ENCODE data around the gene RHO.

The RHO gene

DNA sequence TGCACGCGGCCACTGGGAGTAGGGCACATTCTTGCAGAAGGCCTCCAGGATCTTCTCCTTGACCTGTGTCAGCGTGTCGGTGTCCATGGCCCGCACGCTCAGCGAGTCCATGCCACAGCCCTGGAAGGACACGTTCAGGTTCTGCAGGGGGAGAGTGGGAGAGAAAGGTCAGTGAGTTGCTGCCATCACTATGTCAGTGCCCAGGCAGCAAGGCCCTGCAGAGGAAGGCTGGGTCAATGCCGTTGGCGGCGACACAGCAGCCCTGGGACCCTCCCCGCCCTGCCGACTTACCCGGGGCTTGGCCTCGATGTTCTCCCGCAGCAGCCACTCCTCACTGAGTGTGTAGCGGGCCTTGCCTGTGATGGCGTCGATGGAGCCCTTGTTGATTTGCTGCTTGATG is 34.4 kb downstream of the RHO start:
- no peak for DNase-seq

DNA sequence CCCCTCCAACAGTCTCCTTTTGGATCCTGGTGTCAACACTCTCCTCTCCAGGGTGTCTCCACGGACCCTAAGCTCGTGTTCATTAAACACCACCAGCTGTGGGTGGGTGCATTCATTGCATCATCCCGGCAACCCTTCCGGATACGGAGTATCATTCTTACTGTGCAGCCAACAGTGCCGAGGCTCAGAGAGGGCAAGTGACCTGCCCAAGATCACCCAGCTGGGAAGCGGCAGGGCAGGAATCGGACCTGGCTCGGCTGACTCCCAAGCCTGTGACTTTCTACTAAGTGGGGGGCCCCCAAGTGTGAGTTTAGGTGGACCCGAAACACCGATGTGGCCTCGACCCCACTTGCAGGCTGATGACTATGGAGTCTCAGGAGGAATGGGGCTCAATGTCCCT is 34.9 kb downstream of the RHO start:
- no peak for DNase-seq

DNA sequence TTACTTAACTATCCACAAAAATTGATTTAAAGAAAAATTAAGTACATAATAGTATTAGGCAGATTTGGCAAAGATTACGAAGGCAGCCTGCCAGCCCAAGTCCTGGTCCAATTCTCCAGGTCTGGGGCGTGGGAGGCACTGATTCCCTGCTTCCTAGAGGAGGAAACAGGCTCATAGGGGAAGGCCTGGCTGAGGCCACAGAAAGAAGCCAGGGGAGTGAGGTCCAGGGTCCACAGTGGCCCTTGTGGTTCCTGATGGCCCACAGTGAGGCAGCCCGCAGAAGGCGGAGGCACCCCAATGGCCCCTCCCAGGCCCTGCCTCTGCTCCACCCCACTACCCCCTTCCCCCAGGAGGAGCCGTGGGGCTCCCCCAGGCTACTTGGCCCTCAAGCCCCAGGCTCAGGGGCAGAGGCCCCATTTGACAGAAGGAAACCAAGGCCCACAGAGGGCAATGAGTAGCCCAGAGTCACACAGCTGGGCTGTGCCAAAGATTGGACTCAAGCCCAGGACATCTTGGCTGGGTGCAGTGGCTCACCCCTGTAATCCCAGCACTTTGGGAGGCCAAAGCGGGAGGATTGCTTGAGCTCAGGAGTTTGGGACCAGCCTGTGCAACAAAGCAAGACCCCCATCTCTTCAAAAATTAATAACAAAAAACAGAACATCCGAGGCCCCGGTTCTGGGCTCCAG is 35.6 kb downstream of the RHO start:
- DNase-seq, result no peak

DNA sequence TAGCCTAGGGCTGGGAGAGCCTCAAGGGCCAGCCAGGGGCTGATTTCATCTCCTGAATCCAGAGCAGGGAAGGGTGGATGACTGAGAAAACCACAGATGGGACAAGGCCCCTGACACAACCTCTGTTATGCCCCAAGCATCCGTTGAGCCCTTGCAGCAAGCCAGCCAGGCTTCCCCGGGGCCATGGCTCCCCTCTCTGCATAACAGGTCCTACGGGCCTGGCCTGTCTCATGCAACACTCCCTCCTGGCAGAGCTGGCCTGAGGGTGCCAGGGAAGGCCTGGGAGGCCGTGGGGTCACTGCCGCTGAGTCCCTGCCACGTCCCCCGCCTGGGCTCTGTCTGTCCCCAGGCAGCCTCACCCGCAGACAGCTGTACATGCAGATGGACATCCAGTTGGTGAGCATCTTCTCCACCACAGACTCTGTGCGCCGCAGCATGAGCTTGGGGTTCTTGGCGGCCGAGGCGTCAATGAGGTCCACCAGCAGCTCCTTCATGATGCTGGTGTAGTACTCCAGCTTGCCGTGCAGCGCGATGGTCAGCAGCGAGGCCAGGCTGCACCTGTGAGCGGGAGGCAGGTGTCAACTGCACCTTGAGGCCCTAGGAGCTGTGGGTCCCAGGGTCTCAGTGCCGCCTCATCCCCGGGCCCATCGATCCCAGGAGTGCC is 36.7 kb downstream of the RHO start:
- DNase-seq, result no peak

- DNase-seq, result no peak
These were observed 37.5 kb downstream of the RHO start for GRCh38 chr3:129565902-129566301.

GRCh38 chr3:129567176-129567705 is 38.8 kb downstream of the RHO start:
- DNase-seq, result peak; percentile 33

- no peak for DNase-seq
These were observed 39.5 kb downstream of the RHO start for GRCh38 chr3:129567939-129568338.

DNA sequence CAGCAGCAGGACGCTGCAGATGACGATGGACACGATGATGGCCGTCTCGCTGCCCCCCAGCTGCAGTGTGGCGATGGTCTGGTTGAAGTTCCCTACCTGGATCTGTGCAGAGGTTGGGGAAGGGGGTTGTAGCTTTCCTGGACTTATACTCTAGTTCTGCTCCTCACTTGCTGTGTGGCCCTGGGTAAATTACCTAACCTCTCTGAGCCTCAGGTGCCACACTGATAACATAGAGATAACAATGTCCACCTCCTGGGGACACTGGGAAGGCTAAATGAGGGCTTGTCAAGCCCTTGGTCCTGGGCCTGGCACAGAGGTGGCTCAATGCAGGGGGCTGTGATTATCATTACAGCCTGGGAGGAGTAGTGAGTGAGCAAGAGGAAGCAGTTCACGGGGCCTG is 41.4 kb downstream of the RHO start:
- DNase-seq, result no peak

GRCh38 chr3:129571605-129572547 is 43.4 kb downstream of the RHO start:
- DNase-seq, result no peak

GRCh38 chr3:129572603-129573002 is 44.2 kb downstream of the RHO start:
- no peak for DNase-seq

GRCh38 chr3:129573493-129573892 is 45.1 kb downstream of the RHO start:
- DNase-seq, result no peak

GRCh38 chr3:129574206-129574605 is 45.8 kb downstream of the RHO start:
- no peak for DNase-seq

- no peak for DNase-seq
These were observed 47.0 kb downstream of the RHO start for GRCh38 chr3:129575233-129575996.

DNA sequence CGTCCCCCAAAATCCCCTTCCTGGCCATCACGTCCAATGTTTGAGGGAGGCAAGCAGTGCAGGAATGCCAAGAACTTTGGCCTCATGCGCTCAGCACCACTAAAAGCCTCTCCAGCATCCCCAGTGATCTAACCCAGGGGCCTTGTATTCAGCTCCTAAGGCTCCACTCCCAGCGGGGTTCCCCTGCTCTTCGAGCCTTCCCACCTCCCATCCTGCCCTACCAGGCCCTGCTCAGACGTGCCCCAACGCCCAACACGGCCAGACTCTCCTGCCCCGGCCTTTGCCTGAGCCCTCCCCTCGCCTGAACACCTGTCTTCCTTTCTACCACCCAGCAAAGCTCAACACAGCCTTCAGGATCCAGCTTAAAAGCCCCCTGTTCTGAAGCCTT is 47.6 kb downstream of the RHO start:
- DNase-seq, result no peak

DNA sequence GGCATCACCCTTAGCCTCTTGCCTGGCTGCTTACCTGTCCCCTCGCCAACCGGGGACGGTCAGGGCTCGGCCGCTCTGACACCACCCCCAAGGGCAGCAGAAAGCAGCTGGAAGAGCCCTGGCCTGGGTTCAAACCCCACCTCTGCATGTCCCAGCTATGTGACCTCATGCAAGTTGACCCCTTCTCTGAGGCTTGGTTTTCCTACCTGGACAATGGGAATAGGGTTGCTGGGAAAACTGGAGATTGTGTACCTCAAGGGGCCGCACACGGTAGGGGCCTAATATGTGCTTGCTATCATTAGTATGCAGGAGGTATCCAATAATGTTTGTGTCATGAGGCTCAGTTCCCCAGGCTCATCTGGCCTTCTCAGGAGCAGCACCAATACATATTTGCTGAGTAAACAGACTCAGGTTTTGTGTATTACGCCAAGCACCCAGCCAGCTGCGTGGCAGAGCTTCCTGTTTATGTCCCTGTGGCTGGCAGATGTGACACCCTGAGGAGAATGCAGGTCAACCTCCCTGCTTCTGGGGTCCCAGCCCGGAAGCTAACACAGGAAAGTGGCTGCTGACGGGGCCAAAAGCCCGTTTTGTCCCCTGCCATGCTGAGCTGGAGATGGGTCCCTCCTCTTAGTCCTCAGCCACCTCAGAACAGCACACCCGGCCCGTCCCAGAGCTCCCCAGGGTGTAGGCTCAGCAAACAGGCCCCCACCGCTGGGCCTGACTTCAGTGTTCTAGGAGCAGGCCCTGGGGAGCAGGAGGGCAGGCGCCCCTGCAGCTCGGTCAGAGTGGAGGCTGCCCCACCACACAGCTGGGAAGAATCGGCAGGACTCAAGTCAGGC is 48.3 kb downstream of the RHO start:
- no peak for DNase-seq

GRCh38 chr3:129577366-129577765 is 48.9 kb downstream of the RHO start:
- peak; percentile 70 for DNase-seq

DNA sequence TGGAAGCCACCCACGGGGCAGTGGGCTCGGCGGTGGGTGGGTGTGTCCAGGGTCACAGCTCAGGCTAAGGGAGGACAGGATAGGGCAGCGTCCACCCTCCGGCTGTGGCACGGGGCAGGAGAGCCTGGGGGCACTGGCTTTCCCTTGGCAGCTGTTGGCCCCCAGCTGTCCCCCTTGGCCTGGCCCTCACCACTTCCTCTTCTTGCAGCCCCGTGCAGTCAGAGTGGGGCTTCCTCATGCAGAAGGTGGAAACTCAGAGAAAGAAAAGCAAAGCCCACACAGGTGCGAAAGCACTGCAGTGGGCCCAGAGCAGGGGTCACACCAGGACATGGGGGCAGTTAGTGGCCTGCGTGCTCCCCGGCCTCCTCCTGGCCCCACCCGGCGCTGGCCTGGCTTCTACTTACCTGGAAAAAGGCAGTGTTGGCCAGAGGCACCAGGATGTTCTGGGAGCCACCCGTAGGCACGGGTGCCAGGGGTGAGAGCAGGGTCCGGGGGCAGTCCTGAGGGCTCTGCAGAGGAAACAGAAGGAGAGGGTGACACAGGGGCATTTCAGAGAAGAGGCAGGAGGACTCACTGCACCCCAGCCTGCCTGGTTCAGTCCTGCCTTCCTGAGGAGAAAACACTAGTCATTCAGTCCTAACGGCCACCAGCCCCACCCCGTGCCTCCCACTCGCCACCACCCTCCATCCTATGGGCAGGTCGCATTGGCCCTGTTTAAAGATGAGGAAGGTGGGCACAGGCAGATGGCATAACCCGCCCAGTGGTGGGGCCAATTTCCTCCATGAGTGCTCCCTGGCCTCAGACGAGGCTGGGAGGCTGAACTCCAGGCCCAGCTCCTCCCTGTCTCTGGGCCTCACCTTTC is 49.7 kb downstream of the RHO start:
- no peak for DNase-seq

DNA sequence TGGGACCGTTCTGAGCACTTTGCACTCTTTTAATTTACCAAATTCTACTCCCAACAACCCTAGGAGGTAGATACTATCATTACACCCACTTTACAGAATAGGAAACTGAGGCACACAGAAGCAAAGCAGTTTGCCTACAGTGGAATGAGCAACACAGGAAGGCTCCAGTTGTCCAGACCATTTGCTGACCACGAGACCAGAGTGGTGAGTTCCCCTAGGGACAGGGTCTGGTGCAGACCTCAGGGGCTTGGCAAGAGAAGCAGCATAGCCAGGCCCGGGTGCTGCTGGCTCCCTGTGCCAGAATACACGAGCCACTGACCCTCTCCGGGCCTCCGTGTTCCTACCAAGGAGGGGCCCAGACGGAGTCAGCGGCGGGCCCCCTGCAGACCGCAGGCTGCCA is 51.6 kb downstream of the RHO start:
- DNase-seq, result no peak

DNA sequence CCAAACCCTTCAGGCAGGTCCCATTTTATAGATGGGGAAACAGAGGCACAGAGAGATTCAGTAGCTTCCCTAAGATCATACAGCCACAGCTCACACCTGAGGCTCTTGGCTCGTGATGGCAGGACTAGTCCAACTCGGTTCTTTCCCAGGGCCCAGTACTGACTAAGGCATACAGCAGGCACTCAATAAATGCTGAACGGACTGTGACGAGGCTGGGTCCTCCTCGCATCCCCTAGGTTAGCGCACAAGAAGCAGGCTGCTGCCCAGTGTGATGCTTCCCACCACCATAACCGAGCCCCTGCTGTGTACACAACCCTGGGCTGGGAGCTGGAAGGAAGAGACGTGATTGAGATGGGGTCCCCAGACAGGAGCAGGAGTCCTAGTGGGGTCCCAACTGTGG is 53.2 kb downstream of the RHO start:
- DNase-seq, result no peak

DNA sequence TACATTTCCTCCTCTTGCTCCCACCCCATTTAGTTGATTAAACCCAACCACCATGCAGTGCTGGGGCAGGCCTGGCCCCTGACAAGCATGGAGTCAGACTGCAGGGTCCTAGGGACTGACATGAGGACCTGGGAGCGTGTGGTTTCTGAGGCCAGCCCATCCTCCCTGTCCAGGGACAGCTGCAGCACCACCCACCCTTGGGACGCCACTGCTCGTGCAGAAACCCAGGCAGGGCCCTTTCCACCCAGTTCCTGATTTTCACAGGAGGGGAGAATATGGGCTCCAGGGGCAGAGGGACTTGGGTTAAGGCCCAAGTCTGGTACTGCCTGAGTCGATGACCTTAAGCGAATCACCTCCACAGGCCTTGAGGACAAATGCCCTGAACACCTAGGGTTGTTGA is 54.4 kb downstream of the RHO start:
- DNase-seq, result no peak

DNA sequence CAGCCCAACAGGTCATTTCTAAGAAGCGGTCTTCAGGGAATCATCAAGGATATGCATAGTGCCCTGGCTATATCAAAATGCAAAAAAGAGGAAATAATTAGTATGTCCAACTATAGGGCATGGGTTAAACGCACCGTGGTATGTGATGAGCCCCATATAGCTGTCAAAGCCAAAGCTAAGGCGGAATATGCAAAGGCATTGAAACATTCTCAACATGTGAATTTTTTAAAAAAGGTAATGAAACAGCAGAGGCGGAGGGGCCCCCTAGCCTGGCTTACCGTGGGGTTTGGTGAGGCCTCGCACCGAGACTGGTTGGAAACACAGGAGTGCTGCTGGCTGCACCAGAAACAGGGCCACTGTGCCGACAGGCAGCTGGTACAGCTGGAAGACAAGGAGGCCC is 54.9 kb downstream of the RHO start:
- no peak for DNase-seq
